ENCODE measurements around the gene DNAH3.

GRCh38 chr16:21070564-21070963, 80.1 kb downstream of the DNAH3 start:
- TF ChIP-seq CTCF (IDR thresholded peaks at IDR 0.05; ENCODE audit: low read depth, low read length), result no peak
- TF ChIP-seq EZH2phosphoT487 (IDR thresholded peaks at IDR 0.05; ENCODE audit: low read depth), result no peak
